Heart right ventricle (tissue), 16 donors: ENCODE results near the gene CFAP61. TPM values are rescaled to one million over a fixed set of nuclear protein-coding genes. Genes with fewer than 3 reads are reported as not detected.

Experiments used
- ATAC-seq, 8 donors: fragments of 200-7000 bp; cut with Tn5 transposase; one replicate each; pipeline ENCODE4 v1.9.1; 2020; ENCODE audit warnings: mild to moderate bottlenecking in 8 of 8, moderate library complexity in 8 of 8, moderate number of reproducible peaks in 1 of 8
- DNase-seq, 2 donors: peaks; one replicate each; pipeline ENCODE4 v3.0.0-alpha.2; 2020
- H3K27ac ChIP-seq, 10 donors: fragments of 200-600 bp; sonication (generic) in 2 of 10; one replicate each; pipeline versions ENCODE4 v1.5.0 to v1.8.0; 2020 to 2022; ENCODE audit warnings: mild to moderate bottlenecking in 3 of 10
- H3K27me3 ChIP-seq, 7 donors: fragments of 200-600 bp; one replicate each; pipeline ENCODE4 v1.8.0; 2021 to 2022; ENCODE audit warnings: mild to moderate bottlenecking in 2 of 7
- H3K36me3 ChIP-seq, 9 donors: fragments of 200-600 bp; sonication (generic) in 1 of 9; one replicate each; pipeline versions ENCODE4 v1.5.0 to v1.8.0; 2020 to 2022; ENCODE audit warnings: mild to moderate bottlenecking in 2 of 9
- H3K4me1 ChIP-seq, 9 donors: fragments of 200-600 bp; sonication (generic) in 1 of 9; one replicate each; pipeline versions ENCODE4 v1.5.0 to v1.8.0; 2020 to 2022; ENCODE audit warnings: mild to moderate bottlenecking in 4 of 9
- H3K4me3 ChIP-seq, 10 donors: fragments of 200-600 bp; sonication (generic) in 2 of 10; one replicate each; pipeline versions ENCODE4 v1.5.0 to v1.8.0; 2020 to 2022; ENCODE audit warnings: mild to moderate bottlenecking in 7 of 10, moderate library complexity in 2 of 10
- H3K9me3 ChIP-seq, 11 donors: fragments of 200-600 bp in 10 of 11; sonication (generic) in 2 of 11; one replicate each; pipeline versions ENCODE4 v1.5.0 to v1.8.0; 2013 to 2022; ENCODE audit warnings: mild to moderate bottlenecking in 2 of 11, control low read depth in 1 of 11, moderate library complexity in 1 of 11
- CTCF ChIP-seq, 9 donors: fragments of 200-600 bp; sonication (generic) in 2 of 9; IDR thresholded peaks; one replicate each; pipeline versions ENCODE4 v1.5.0 to v1.8.0; 2021 to 2022; ENCODE audit warnings: antibody characterized with exemption in 9 of 9, mild to moderate bottlenecking in 5 of 9, moderate library complexity in 1 of 9
- WGBS, 2 donors: extraction: QIAGEN DNeasy Blood & Tissue Kit; methylation state at CpG; one replicate each; pipeline ENCODE4 v1.1.7; 2013; ENCODE audit warnings: inconsistent platforms in 1 of 2; 5-methylcytosine and 5-hydroxymethylcytosine counted together
- intact Hi-C, 10 donors: fragments of 100-400 bp; cut with DNase I; formaldehyde crosslinking; loops; one replicate each; pipeline versions ENCODE4 v1.11.1 to v1.14.2; 2022
- polyA plus RNA-seq, 2 donors: library from polyadenylated mRNA; stranded (reverse); fragments of 200-250 nt; gene quantifications; one replicate each; pipeline ENCODE4 v1.2.3, GENCODE V29; 2013
- total RNA-seq, 10 donors: library from RNA; stranded (reverse); fragmentation: NEBNext Ultra II Directional in 3 of 10; extraction: Animal tissue kit (Norgen Biotek cat#: 25700) in 3 of 10; gene quantifications; one replicate each; pipeline versions ENCODE4 v1.2.1 to v1.2.4, GENCODE V29; 2021 to 2023
- donor health status: Arrhythmogenic right ventricular cardiomyopathy.
- donor health status: ischemic (EF 13 %, LVEDD 7.1; RV severe dilation, severe dysfunction).
- donor health status: healthy with polysubstance abuse.
- donor health status: DM: no; HTN: yes; CAD: no.
- donor health status: DM: no; HTN: no; CAD: no.
- donor health status: ischemic (EF 25% LVEDD 6.9; RV normal size, moderate dysfunction).
- donor health status: ischemic (EF 25% LVEDD 5.7; RV mildly dilated, moderate dysfunction).
- donor health status: healthy.
- donor health status: DM: yes; HTN: yes; CAD: no.
- donor health status: Ischemic cardiomyopathy.
- donor health status: ischemic (EF 35%, LVEDD 5.7; RV mildly dilated, moderate dysfunction).
- donor health status: nonischemic (EF 11% LVEDD 7.7; RV severe dilation, severe dysfunction).
- donor health status: DM: yes; HTN: yes; CAD: no.
- donor health status: PGD.
- donor health status: ischemic (EF 29% LVEDD 5.4; RV normal size, mild dysfunction).
- donor health status: nonischemic (EF 23%, LVEDD 6.1; RV moderate dilation, normal function).

CFAP61 gene
- total and polyA plus RNA-seq, 12 donors: 8.2 to 140 (median 60.6) TPM

DNA sequence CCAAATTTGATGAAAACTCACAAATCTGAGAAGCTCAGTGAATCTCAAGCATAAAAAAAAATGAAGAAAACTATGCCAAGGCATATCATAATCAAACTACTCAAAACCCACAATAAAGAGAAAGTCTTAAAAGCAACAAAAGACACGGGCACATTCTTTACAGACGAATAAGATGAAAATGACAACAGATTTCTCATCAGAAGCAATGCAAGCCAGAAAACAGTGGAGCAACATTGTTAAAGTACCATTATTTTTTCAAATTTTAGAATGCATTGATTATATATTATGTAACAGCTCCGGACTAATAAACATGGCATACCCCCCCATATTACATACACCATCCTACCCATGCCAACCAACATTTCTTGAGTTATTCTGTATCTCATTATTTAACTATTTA, 260.2 kb downstream of the CFAP61 start:
- no peaks in the 10 kb centered on the region for H3K36me3 ChIP-seq
- H3K9me3 ChIP-seq: no peaks in the 10 kb centered on the region
- WGBS, 2 donors: 88 to 92% methylated on average over 3 of the region's 3 CpGs
- no peak overlapping the region for H3K4me3 ChIP-seq
- peaks cover 0 to 8% (median under 1%) of the 10 kb centered on the region in 9 donors for H3K4me1 ChIP-seq
- no peak for TF ChIP-seq CTCF (IDR thresholded peaks at IDR 0.05)
- H3K27ac ChIP-seq: no peak overlapping the region
- intact Hi-C loops: no loop called here
- DNase-seq (no peak), ATAC-seq (no peak)
- H3K27me3 ChIP-seq: no peaks in the 10 kb centered on the region

GRCh38 chr20:20317195-20317594, 264.9 kb downstream of the CFAP61 start:
- Histone ChIP-seq H3K9me3 (peaks cover 0 to 7% (median 0%) of the 10 kb centered on the region in 11 donors), H3K36me3 (no peaks in the 10 kb centered on the region), H3K4me3 (no peak overlapping the region), H3K27me3 (no peaks in the 10 kb centered on the region), H3K4me1 (peaks cover 0 to 24% (median 3%) of the 10 kb centered on the region in 9 donors), H3K27ac (peak overlapping the region in 1 of 10 donors; percentile 44)
- ATAC-seq (peak in 4 of 8 donors; percentile 68 to 86 (median 74)), DNase-seq (no peak)
- WGBS, 2 donors: 59 to 71% methylated on average over 4 of the region's 4 CpGs
- TF ChIP-seq CTCF (IDR thresholded peaks at IDR 0.05): no peak
- intact Hi-C loops: loop anchor here in 1 of 10 donors (5.0 kb wide), 1 partner anchor 685 kb away; no protein-coding TSS in a partner anchor

GRCh38 chr20:20317621-20318364, 265.5 kb downstream of the CFAP61 start:
- ATAC-seq: peak in 3 of 8 donors; percentile 37 to 58 (median 46)
- no peak for DNase-seq
- WGBS, 2 donors: 55 to 59% methylated on average over 13 of the region's 13 CpGs

More at GRCh38 chr20:20317621-20318364, 265.5 kb downstream of the CFAP61 start:
- peaks cover 0 to 8% (median 0%) of the 10 kb centered on the region in 11 donors for H3K9me3 ChIP-seq
- H3K27me3 ChIP-seq: no peaks in the 10 kb centered on the region
- H3K27ac ChIP-seq: peak overlapping the region in 1 of 10 donors; percentile 44
- TF ChIP-seq CTCF (IDR thresholded peaks at IDR 0.05): no peak
- intact Hi-C loops: loop anchor here in 1 of 10 donors (5.0 kb wide), 1 partner anchor 685 kb away; no protein-coding TSS in a partner anchor
- no peak overlapping the region for H3K4me3 ChIP-seq
- H3K4me1 ChIP-seq: peaks cover 0 to 24% (median 3%) of the 10 kb centered on the region in 9 donors
- H3K36me3 ChIP-seq: no peaks in the 10 kb centered on the region
